SIG-M5 (cell line): Measurements from ENCODE around the gene VPS51.
A peak's percentile ranks its signal among the peaks of the same experiment; 100 is the strongest.

Experiments
- DNase-seq: peaks from one replicate; lab custom pipeline; 2025; lab: John Stamatoyannopoulos, UW

VPS51 gene

DNA sequence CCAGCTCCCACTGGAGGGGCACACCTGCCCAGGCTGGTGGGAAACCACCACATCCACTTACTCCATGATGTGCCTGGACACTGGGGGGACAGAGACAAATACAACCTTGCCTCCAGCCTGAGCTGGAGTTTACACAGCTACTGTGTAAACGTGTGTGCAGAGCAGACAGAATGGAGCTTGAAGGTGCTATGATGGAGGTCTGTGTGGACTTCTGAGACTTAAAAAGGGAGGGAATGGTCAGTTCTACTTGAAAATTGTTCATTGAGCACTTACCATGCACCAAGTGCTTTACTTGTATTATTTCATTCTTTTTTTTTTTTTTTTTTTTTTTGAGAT lies 23.4 kb upstream of the VPS51 start:
- no peak for DNase-seq

DNA sequence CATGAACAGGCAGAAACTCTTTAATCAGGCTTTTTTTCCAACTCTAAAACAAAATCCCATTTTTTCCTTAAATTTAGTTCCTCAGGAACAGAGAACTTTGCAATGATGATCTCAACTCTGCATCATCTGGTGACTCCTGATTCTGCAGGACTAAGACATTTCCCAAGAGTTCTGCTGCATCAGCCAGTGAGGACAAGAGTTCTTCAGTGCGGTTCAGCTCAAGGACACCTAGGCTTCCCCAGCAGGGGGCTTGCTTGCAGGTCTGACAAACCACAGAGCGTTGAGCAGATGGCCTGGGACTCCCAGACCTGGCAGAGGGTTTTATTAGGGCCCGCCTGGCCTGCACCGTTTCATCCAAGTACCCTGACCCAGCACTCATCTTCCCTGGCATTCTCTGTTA lies 18.6 kb upstream of the VPS51 start:
- no peak for DNase-seq

DNA sequence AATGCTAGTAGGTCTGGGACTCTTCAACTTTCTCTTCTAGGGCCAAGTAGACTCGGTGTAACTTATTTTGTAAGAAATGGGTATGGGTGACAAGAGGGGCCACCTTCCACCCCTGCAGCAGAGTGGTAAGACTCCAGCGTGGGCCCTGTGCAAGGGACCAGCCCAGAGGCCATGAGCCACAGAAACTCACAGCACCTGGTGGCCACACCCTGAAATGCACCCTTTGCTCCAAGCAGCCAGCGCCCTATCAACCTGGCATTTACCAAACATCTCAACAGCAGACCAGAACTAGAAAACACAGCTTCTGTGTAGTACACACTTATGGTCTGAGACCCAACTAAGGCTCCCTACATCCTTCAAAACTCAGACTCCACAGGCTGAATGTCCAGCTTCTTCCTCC lies 17.9 kb upstream of the VPS51 start:
- DNase-seq = no peak

DNA sequence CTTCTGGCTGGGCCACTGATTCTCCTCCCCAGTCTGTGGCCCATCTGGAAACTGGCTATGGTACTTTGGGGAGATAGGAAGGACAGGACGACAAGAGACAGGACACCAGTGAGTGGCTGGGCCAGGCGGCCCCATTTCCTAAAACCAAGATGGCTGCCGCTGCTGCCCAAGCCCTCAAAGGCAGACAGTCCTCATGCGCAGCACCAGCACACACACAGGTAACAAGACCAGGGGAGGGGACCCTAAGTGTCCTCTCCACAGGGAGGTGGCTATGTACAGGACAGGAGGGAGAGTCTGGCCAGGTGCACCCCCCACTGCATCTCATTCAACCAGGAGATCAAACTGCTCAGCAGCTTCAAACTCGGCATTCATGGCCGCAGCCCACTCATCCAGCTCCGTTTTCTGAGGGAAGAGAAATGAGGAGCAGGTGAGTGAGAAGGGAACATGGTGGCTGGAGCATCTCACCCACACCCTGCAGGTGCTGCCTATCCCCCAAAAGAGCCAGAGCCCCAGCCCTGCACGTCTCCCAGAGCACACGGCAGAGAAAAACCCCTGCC lies 17.1 kb upstream of the VPS51 start:
- DNase-seq = no peak

- DNase-seq = no peak
Measured at GRCh38 chr11:65083134-65083833, 12.7 kb upstream of the VPS51 start.

- peak; percentile 78 for DNase-seq
Measured at GRCh38 chr11:65083834-65084597, 12.0 kb upstream of the VPS51 start, which contains the start of the genes CDCA5 and ZFPL1. TSS of gene CDCA5 (minus strand) at chr11:65084040. CDS start at chr11:65083978, 62 bp downstream. TSS of gene ZFPL1 (plus strand) at chr11:65084222. CDS start at chr11:65084699, 477 bp downstream.

GRCh38 chr11:65084598-65085375 lies 11.2 kb upstream of the VPS51 start:
- no peak for DNase-seq

DNA sequence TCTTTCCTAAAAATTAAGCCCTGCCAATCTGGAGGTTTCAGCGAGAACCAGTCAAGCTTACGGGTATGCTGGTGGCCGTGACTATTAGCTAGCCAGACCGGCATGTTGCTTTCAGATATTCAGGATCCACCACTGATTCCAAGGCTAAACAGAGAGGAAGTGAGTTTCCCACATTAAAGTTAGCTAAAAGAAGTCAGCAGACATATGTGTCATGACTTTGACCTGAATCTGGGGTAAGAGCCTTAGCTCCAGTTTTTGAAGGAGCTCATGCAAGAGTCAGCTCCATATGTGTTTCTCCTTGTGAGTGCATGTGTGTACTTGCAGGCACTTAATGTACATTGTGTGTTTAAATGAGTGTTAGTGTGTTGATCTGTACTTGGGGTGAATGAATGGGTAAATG lies 10.6 kb upstream of the VPS51 start:
- DNase-seq = no peak

DNA sequence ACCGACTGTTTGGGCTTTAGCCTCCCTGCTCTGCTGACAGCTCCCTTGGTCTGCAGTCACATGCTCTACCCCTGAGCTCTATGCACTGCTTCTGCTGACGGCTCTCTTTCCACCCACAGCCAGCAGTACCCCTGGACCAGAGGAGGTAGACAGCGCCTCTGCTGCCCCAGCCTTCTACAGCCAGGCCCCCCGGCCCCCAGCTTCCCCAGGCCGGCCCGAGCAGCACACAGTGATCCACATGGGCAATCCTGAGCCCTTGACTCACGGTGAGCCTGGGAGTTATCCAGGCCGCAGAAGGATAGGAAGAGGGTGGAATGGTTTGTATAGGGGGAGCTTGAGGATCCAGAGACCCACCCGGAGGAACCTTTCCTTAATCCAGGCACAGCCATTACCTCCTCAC lies 9.2 kb upstream of the VPS51 start:
- DNase-seq = no peak

DNA sequence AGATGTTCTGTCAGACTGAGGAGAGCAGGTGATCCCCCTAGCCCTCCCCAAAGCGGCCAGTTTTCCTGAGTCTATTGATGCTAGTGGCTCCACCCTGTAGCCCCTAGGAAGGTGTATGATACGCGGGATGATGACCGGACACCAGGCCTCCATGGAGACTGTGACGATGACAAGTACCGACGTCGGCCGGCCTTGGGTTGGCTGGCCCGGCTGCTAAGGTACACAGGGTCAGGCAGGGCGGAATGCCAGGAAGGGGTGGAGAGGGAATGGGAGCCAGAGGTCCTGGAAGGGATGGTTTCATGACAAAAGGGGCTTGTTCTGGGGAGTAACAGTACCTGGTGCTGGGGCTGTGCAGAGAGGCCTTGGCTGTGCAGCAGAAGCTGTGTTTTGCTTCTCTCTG lies 8.8 kb upstream of the VPS51 start:
- DNase-seq = no peak

DNA sequence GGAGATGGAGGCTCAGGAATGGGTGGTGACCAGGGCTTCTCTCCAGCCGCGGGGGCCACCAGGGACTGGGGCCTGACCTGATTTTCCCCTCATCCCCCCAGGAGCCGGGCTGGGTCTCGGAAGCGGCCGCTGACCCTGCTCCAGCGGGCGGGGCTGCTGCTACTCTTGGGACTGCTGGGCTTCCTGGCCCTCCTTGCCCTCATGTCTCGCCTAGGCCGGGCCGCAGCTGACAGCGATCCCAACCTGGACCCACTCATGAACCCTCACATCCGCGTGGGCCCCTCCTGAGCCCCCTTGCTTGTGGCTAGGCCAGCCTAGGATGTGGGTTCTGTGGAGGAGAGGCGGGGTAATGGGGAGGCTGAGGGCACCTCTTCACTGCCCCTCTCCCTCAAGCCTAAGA lies 8.2 kb upstream of the VPS51 start:
- no peak for DNase-seq

DNA sequence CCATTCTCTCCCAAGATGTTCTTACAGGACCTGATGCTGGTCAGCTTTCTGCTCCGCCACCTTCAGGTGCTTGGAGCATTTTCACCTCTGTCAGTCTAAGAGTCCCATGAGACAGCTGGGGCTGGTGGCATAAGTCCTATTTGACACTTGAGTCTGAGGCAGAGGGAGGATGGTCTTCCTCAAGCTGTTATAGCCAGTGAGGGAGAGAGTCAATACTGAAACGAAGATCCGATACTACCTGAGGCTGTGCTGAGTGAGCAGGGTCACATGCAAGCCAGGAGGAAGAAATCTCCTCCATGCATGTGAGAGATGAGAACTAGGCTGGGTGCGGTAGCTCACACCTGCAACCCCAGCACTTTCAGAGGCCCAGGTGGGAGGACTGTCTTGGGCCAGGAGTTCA lies 6.4 kb upstream of the VPS51 start:
- DNase-seq = no peak

- no peak for DNase-seq
Measured at GRCh38 chr11:65090628-65091027, 5.4 kb upstream of the VPS51 start.

DNA sequence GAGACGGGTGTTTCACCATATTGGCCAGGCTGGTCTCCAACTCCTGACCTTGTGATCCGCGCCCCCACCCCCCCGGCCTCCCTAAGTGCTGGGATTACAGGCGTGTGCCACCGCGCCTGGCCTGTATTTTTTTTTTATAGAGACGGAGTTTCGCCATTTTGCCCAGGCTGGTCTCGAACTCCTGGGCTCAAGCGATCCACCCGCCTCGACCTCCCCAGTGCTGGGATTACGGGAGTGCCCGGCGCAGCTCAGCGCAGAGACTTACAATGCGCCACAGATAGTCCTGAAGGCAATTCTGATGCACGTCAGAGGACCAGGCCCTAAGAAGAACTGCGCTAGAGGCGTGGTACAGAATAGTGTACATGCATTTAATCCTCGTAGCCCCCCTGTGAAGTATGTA lies 587 bp upstream of the VPS51 start:
- no peak for DNase-seq

GRCh38 chr11:65096926-65097325 lies 912 bp downstream of the VPS51 start:
- DNase-seq = no peak

DNA sequence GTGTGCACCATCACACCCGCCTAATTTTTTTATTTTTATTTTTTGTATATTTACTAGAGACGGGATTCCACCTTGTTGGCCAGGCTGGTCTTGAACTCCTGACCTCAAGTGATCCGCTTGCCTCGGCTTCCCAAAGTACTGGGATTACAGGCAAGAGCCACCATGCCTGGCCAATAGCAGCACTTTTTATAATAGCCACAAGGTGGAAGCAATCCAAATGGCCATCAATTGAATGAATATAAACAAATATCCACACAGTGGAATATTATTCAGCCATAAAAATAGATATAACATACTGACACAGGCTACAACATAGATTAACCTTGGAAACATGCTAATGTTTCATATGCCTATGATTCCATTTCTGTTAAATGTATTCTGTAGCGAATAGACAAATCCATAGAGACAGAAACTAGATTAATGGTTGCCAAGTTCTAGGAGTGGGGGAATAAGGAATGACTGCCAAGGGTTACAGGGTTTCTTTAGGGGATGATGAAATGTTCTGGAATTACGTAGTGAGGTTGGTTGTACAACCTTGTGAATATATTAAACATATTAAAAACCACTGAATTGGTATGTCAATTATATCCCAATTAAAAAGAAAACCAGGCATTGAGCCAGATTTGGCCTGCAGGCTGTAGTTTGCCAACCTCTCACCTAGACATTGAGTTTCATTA lies 4.8 kb downstream of the VPS51 start:
- DNase-seq = no peak

DNA sequence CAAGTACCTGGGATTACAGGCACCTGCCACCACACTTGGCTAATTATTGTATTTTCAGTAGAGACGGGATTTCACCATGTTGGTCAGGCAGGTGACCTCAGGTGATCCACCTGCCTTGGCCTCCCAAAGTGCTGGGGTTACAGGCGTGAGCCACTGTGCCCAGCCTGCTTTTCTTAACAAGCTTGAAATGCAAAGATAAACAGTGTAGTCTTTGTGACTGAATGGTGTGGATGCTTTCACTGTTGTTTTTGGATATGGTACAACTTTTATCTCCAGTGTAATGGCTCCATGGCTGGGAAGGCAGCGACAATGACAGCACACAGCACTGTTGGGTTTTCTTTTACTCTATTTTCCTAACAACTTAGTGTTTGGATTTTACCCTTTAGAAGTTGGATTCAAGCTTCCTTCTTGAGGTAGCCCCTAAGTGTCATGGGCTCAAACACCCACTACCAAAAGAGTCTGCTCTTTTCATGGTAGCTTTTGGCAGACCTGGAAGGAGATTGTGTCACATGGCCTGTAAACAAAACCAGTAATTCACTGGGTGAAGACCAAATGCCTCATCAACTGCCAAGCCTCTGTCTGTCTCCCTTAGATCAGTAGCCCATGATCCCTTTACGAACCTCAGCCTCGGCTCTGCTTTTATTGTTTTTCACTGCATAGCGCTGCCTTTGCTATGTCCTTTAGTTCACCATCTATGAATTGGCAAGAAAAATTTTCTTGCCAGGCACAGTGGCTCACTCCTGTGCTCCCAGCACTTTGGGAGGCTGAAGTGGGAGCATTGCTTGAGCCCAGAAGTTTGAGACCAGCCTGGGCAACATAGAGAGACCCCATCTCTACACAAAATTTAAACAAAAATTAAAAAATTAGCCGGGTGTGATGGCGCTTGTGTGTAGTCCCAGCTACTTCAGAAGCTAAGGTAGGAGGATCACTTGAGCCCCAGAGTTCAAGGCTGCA lies 6.4 kb downstream of the VPS51 start:
- no peak for DNase-seq

DNA sequence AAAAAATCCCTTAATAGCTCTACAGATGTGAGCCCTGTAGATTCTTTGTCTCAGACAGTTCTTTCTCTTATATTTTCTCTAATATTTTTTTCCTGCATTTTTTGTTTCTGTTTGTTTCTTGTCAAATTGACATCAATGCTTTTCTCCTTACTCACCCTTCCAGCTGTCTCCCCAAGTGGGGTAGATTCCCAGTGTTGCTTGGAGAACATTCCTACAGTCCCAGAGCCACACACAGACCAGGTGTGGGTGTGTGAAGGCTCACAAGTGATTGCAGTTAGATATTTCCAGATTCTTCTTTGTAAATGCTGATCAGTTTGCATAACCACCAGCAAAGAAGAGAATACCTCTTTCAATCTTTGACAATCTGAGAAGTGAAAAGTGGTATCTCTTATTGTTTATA lies 7.5 kb downstream of the VPS51 start:
- no peak for DNase-seq

DNA sequence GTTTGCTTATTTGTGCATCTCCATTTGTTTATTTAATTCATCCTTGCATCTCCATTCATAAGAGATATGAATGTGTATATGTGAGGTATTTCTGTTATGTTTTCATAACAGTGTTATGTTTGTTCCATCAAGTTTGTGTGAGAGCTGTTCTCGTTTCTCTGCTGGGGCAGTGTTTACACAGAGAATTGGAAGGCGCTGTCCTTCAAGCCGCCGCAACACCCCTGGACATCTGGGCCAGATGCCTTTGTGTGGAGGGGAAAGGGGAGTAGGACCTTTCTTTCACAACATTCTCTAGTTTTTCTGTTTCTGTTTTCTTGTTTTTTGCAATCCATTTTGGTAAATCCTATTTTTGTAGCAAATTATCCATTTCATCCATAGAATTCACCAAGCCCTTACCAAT lies 8.6 kb downstream of the VPS51 start:
- no peak for DNase-seq

- no peak for DNase-seq
Measured at GRCh38 chr11:65107078-65107477, 11.1 kb downstream of the VPS51 start.
